ENCODE measurements around the gene UBE2D1.

The UBE2D1 gene

GRCh38 chr10:58384999-58385783 lies 50.4 kb downstream of the UBE2D1 start, which contains the start of gene TFAM:
TFAM (plus strand) TSS chr10:58385410; CDS start chr10:58385548, 138 bp downstream.
- Histone ChIP-seq H3K9me3 (ENCODE audit: severe bottlenecking) (no peaks in the 10 kb centered on the region), H3K4me3 (ENCODE audit: severe bottlenecking) (peak within 1 kb of the TSS; percentile 73), H3K27ac (ENCODE audit: poor library complexity, severe bottlenecking) (peak within 1 kb of the TSS; percentile 57), H3K4me1 (ENCODE audit: insufficient read depth, poor library complexity, severe bottlenecking) (peaks cover 7% of the 10 kb centered on the region), H3K27me3 (ENCODE audit: insufficient read depth, poor library complexity, severe bottlenecking) (no peaks in the 10 kb centered on the region), H3K36me3 (ENCODE audit: low read depth) (peaks cover 40% of the 10 kb centered on the region)
- TF ChIP-seq CTCF (IDR thresholded peaks at IDR 0.05; ENCODE audit: poor library complexity, severe bottlenecking) = peak; percentile 84
- ATAC-seq (ENCODE audit: low read depth) = peak; percentile 88
- DNase-seq (ENCODE audit: low spot score) = peak; percentile 89

GRCh38 chr10:58385784-58386112 lies 50.9 kb downstream of the UBE2D1 start:
- peaks cover 46% of the 10 kb centered on the region for H3K36me3 ChIP-seq (ENCODE audit: low read depth)
- no peak for DNase-seq (ENCODE audit: low spot score)
- H3K27ac ChIP-seq (ENCODE audit: poor library complexity, severe bottlenecking) = peak overlapping the region; percentile 57
- H3K27me3 ChIP-seq (ENCODE audit: insufficient read depth, poor library complexity, severe bottlenecking) = no peaks in the 10 kb centered on the region
- no peak for TF ChIP-seq CTCF (IDR thresholded peaks at IDR 0.05; ENCODE audit: poor library complexity, severe bottlenecking)
- peaks cover 7% of the 10 kb centered on the region for H3K4me1 ChIP-seq (ENCODE audit: insufficient read depth, poor library complexity, severe bottlenecking)
- peak; percentile 65 for ATAC-seq (ENCODE audit: low read depth)
- no peaks in the 10 kb centered on the region for H3K9me3 ChIP-seq (ENCODE audit: severe bottlenecking)
- peak overlapping the region; percentile 73 for H3K4me3 ChIP-seq (ENCODE audit: severe bottlenecking)

GRCh38 chr10:58389024-58389423 lies 54.2 kb downstream of the UBE2D1 start:
- Histone ChIP-seq H3K27ac (ENCODE audit: poor library complexity, severe bottlenecking) (no peak overlapping the region), H3K27me3 (ENCODE audit: insufficient read depth, poor library complexity, severe bottlenecking) (no peaks in the 10 kb centered on the region), H3K9me3 (ENCODE audit: severe bottlenecking) (no peaks in the 10 kb centered on the region), H3K4me1 (ENCODE audit: insufficient read depth, poor library complexity, severe bottlenecking) (peaks cover 7% of the 10 kb centered on the region), H3K4me3 (ENCODE audit: severe bottlenecking) (no peak overlapping the region), H3K36me3 (ENCODE audit: low read depth) (peaks cover 77% of the 10 kb centered on the region)
- no peak for TF ChIP-seq CTCF (IDR thresholded peaks at IDR 0.05; ENCODE audit: poor library complexity, severe bottlenecking)
- ATAC-seq (ENCODE audit: low read depth) (no peak), DNase-seq (ENCODE audit: low spot score) (no peak)

GRCh38 chr10:58393317-58393716 lies 58.5 kb downstream of the UBE2D1 start:
- DNase-seq (ENCODE audit: low spot score) (no peak), ATAC-seq (ENCODE audit: low read depth) (no peak)
- TF ChIP-seq CTCF (IDR thresholded peaks at IDR 0.05; ENCODE audit: poor library complexity, severe bottlenecking) = no peak
- peaks cover 92% of the 10 kb centered on the region for H3K36me3 ChIP-seq (ENCODE audit: low read depth)
- H3K9me3 ChIP-seq (ENCODE audit: severe bottlenecking) = peaks cover 3% of the 10 kb centered on the region
- no peak overlapping the region for H3K27ac ChIP-seq (ENCODE audit: poor library complexity, severe bottlenecking)
- no peak overlapping the region for H3K4me3 ChIP-seq (ENCODE audit: severe bottlenecking)
- H3K4me1 ChIP-seq (ENCODE audit: insufficient read depth, poor library complexity, severe bottlenecking) = no peaks in the 10 kb centered on the region
- no peaks in the 10 kb centered on the region for H3K27me3 ChIP-seq (ENCODE audit: insufficient read depth, poor library complexity, severe bottlenecking)

- no peak for ATAC-seq (ENCODE audit: low read depth)
- TF ChIP-seq CTCF (IDR thresholded peaks at IDR 0.05; ENCODE audit: poor library complexity, severe bottlenecking) = no peak
Measured at GRCh38 chr10:58394471-58394870, 59.7 kb downstream of the UBE2D1 start.

More at GRCh38 chr10:58394471-58394870, 59.7 kb downstream of the UBE2D1 start:
- Histone ChIP-seq H3K4me3 (ENCODE audit: severe bottlenecking) (no peak overlapping the region), H3K9me3 (ENCODE audit: severe bottlenecking) (peaks cover 3% of the 10 kb centered on the region), H3K4me1 (ENCODE audit: insufficient read depth, poor library complexity, severe bottlenecking) (peaks cover 8% of the 10 kb centered on the region), H3K27ac (ENCODE audit: poor library complexity, severe bottlenecking) (no peak overlapping the region), H3K27me3 (ENCODE audit: insufficient read depth, poor library complexity, severe bottlenecking) (no peaks in the 10 kb centered on the region), H3K36me3 (ENCODE audit: low read depth) (peaks cover 83% of the 10 kb centered on the region)
- no peak for DNase-seq (ENCODE audit: low spot score)
